Muscle layer of duodenum (tissue), 2 donors: Measurements from ENCODE around the gene TMEM255B.

Source experiments
- H3K27ac ChIP-seq: one replicate; pipeline ENCODE4 v1.7.0; 2013; ENCODE audit warnings: mild to moderate bottlenecking, low read length
- H3K27me3 ChIP-seq: one replicate; pipeline ENCODE4 v1.7.0; 2013; ENCODE audit warnings: low read depth, mild to moderate bottlenecking, control low read depth, low read length
- H3K36me3 ChIP-seq, 2 donors: one replicate each; pipeline ENCODE4 v1.7.0; 2013; ENCODE audit warnings: low read length in 2 of 2, control low read depth in 1 of 2, mild to moderate bottlenecking in 1 of 2; ENCODE audit not compliant: insufficient read depth in 2 of 2, control insufficient read depth in 1 of 2
- H3K4me1 ChIP-seq, 2 donors: one replicate each; pipeline ENCODE4 v1.7.0; 2013; ENCODE audit warnings: low read length in 2 of 2, mild to moderate bottlenecking in 2 of 2, control low read depth in 1 of 2, moderate library complexity in 1 of 2; ENCODE audit not compliant: insufficient read depth in 2 of 2, control insufficient read depth in 1 of 2
- H3K4me3 ChIP-seq, 2 donors: one replicate each; pipeline ENCODE4 v1.7.0; 2013; ENCODE audit warnings: low read length in 2 of 2, low read depth in 1 of 2, mild to moderate bottlenecking in 1 of 2
- H3K9me3 ChIP-seq, 2 donors: one replicate each; pipeline ENCODE4 v1.7.0; 2013; ENCODE audit warnings: low read length in 2 of 2, control low read depth in 1 of 2, mild to moderate bottlenecking in 1 of 2; ENCODE audit not compliant: control insufficient read depth in 1 of 2
- donor health status: healthy.

Gene TMEM255B

DNA sequence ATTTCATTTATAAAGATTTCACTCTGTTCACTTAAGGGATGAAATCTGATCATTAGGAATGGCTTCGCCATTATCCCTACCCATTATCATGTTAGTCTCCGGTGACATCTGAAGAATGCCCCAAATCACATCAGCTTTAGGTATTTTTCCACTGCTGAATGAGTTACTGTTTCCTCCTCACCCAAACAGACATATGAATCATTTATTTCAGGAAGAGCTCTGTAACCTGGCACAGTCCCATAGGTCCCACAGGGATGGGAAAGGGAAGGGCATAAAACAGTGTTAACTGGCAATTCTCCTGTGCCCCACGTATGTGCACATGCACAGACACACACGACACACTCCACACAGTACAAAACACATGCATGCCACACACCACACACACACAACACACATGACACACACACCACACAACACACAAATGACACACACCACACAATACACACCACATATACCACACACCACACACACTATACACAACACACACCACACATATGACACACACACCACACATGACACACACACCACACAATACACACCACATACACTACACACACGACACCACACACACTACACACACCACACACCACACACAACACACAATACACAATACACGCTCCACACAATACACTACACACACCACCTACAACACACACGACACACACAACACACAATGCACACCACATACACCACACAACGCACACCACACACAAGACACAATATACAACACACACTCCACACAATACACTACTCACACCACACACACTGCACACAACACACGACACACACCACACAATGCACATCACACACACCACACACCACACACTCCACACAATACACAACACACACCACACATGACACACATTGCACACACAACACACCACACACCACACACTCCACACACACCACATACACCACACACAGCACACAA, 15.4 kb downstream of the TMEM255B start:
- H3K36me3 ChIP-seq = no peaks in the 10 kb centered on the region
- no peak overlapping the region for H3K27ac ChIP-seq
- no peak overlapping the region for H3K4me3 ChIP-seq
- H3K4me1 ChIP-seq = no peaks in the 10 kb centered on the region
- H3K9me3 ChIP-seq = no peaks in the 10 kb centered on the region
- H3K27me3 ChIP-seq = no peaks in the 10 kb centered on the region

GRCh38 chr13:113775451-113776145, 16.6 kb downstream of the TMEM255B start:
- Histone ChIP-seq H3K4me1 (no peaks in the 10 kb centered on the region), H3K9me3 (no peaks in the 10 kb centered on the region), H3K27me3 (no peaks in the 10 kb centered on the region), H3K27ac (no peak overlapping the region), H3K4me3 (no peak overlapping the region), H3K36me3 (no peaks in the 10 kb centered on the region)

DNA sequence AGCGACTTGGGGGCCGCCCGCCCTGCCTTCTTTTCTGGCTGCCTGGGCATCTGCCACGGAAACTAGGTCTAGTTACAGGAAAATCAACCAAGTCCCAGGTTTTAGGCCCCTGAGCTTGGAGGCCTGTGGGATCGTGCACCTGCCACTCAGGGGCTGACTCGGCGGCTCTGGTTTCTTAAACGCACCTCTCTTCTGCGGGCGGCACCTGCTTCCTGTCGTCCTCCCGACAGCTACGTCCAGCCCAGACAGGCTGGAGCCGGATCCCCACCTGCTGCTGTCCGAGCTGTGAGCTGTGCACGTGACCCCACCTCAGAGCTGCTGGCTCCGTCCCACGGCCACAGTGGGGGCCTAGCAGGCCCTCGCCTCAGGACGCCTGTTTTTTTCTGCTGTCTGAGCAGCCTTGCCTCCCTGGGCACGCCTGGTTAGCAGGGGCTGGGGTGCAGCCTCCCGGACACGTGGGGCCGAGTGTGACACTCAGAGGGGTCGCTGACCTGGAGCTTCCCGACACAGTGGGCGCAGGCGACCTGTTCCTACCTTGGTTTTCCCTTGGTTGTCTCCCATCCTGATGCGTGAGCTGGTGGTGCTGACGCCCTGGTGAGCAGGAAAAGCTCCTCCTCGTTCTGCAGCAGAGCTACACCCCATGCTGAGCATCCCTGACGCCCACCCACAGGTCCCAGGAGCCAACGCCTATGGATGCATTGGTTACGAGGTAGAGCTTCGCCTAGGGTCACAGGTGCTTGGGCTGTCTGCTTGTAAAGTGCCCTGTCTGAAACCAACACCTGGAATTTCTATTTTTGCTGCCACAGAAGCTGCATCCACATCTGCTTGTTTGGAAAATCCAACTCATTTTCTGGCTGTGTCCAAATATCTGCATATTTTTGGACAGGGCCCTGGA, 17.5 kb downstream of the TMEM255B start:
- Histone ChIP-seq H3K27ac (no peak overlapping the region), H3K36me3 (no peaks in the 10 kb centered on the region), H3K27me3 (no peaks in the 10 kb centered on the region), H3K9me3 (no peaks in the 10 kb centered on the region), H3K4me1 (no peaks in the 10 kb centered on the region), H3K4me3 (no peak overlapping the region)

GRCh38 chr13:113777311-113778260, 18.6 kb downstream of the TMEM255B start:
- Histone ChIP-seq H3K9me3 (no peaks in the 10 kb centered on the region), H3K27me3 (no peaks in the 10 kb centered on the region), H3K4me1 (no peaks in the 10 kb centered on the region), H3K4me3 (no peak overlapping the region), H3K27ac (no peak overlapping the region), H3K36me3 (no peaks in the 10 kb centered on the region)

DNA sequence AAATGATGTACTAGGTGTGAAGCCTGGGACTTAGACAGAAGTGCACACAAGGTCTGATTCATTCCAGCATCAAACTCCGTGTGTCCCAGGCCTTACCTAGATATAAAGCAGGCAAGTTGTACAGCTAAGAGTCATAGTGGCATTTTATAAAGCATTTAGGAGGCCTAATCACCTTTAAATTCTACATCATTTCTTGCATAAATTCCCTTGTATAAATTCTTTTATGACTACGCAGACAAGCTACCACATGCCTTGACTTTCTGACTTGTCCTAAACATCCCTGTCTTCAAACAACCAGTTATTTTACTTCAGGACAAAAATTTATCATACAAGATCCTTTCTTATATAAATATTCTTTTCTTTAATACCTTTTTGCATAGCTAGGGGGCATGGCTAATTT, 22.5 kb downstream of the TMEM255B start:
- no peaks in the 10 kb centered on the region for H3K4me1 ChIP-seq
- H3K27ac ChIP-seq = no peak overlapping the region
- H3K4me3 ChIP-seq = no peak overlapping the region
- H3K9me3 ChIP-seq = no peaks in the 10 kb centered on the region
- no peaks in the 10 kb centered on the region for H3K27me3 ChIP-seq
- H3K36me3 ChIP-seq = no peaks in the 10 kb centered on the region

- Histone ChIP-seq H3K27ac (no peak overlapping the region), H3K27me3 (no peaks in the 10 kb centered on the region), H3K9me3 (no peaks in the 10 kb centered on the region), H3K36me3 (no peaks in the 10 kb centered on the region), H3K4me3 (no peak overlapping the region), H3K4me1 (no peaks in the 10 kb centered on the region)
Observed at GRCh38 chr13:113782472-113782871, 23.4 kb downstream of the TMEM255B start.

DNA sequence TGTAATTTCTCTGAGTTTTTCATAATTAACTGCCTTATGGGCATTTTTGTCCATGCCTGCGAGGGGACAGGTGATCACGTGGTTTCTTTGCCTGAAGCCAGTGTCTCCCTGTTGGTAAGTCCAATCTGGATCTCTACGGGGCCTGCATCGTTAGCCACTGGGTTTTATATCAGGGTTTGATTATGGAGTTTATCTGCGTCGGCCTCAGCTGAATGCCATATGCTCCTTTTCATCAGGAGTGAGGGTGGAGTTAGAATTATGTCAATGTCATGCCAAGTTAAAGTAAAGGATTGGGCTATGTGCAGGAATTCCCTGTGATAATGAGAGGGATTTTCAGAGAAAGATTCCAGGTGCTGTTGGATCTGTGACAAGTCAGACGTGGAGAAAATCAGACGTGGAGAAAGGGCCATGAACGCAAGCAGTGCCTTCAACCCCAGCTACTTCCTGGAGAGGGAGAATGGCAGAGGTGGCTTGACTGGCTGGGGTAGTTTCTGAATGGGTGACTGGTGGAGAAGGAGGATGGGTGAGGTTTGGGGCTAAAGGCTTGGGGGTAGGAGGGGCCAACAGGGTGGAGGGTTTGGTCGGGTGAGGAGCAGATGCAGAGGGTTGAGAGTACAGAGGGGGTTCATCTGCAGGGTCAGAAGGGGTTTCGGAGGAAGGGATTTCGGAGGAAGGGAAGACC, 24.3 kb downstream of the TMEM255B start:
- Histone ChIP-seq H3K4me3 (no peak overlapping the region), H3K4me1 (no peaks in the 10 kb centered on the region), H3K27ac (no peak overlapping the region)

DNA sequence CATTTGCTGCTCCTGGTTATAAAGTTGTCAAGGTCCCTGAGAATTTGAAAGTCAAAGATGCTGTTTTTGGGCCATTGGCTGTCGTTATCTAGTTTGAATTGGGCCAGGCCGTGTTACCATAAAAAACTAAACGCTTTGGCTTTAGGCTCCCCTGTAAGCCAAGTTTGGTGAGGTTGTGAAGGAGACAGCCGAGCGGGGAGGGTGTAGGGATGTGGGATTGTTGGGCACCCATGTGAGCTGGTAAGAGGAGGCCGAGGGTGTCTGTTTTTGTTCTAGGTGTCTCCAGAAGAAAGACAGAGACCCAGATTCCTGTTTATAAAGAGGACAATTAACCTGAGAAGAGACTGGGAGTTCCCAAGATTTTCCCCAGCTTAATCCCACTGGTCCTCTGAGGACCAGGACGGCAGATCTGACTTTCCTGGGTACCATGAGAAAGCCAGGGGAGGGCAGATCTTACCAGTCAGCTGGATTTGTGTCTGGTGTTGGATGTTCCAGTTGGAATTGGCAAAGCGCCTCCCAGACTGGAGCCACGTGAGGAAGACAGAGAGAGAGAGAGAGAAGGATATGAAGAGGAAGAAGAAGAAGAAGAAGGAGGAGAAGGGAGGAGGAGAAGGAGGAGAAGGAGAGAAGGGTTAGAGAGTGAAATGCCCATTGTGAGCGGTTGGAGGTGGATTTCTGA, 25.1 kb downstream of the TMEM255B start:
- no peak overlapping the region for H3K27ac ChIP-seq
- no peaks in the 10 kb centered on the region for H3K36me3 ChIP-seq
- H3K9me3 ChIP-seq = no peaks in the 10 kb centered on the region
- H3K27me3 ChIP-seq = no peaks in the 10 kb centered on the region
- no peak overlapping the region for H3K4me3 ChIP-seq
- H3K4me1 ChIP-seq = no peaks in the 10 kb centered on the region

More for the DNA sequence above, 24.3 kb downstream of the TMEM255B start:
- Histone ChIP-seq H3K27me3 (no peaks in the 10 kb centered on the region), H3K9me3 (no peaks in the 10 kb centered on the region), H3K36me3 (no peaks in the 10 kb centered on the region)

DNA sequence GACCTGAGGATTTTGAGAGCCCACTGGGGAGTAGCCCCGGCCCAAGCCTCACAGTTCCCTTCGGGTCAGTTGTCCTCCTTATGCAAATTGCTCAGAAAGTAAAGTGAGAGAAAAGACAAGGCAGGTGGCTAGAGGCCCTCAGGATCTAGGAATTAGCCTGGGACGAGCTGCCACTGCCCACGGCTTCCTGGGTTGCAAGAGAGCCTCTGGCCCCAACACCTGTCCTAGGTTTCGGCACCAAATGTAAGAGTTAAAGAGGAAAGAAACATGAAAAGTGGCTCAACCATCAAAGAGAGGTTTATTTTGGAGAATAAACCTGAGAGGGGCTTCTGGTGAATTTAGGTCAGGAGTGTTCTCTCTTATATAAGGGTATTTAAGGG, 25.6 kb downstream of the TMEM255B start:
- Histone ChIP-seq H3K9me3 (no peaks in the 10 kb centered on the region), H3K4me1 (no peaks in the 10 kb centered on the region), H3K27ac (no peak overlapping the region), H3K4me3 (no peak overlapping the region), H3K36me3 (no peaks in the 10 kb centered on the region), H3K27me3 (no peaks in the 10 kb centered on the region)
